HG03378 (cell line): Measurements from ENCODE around the gene NODAL.

Experiments
- ATAC-seq: cut with Tn5 transposase; IDR thresholded peaks from one replicate; pipeline ENCODE4 v1.9.1; 2021; ENCODE audit warnings: mild to moderate bottlenecking, moderate library complexity; ENCODE audit not compliant: unreplicated experiment

The NODAL gene

GRCh38 chr10:70435241-70436085 lies 6.0 kb downstream of the NODAL start:
- no peak for ATAC-seq

GRCh38 chr10:70433581-70434280 lies 7.8 kb downstream of the NODAL start:
- no peak for ATAC-seq

GRCh38 chr10:70432561-70433263 lies 8.8 kb downstream of the NODAL start:
- no peak for ATAC-seq

GRCh38 chr10:70432101-70432500 lies 9.4 kb downstream of the NODAL start:
- no peak for ATAC-seq

GRCh38 chr10:70430493-70431445 lies 10.7 kb downstream of the NODAL start:
- no peak for ATAC-seq

GRCh38 chr10:70426823-70427222 lies 14.7 kb downstream of the NODAL start:
- no peak for ATAC-seq

GRCh38 chr10:70425096-70425495 lies 16.4 kb downstream of the NODAL start:
- ATAC-seq: no peak

GRCh38 chr10:70424320-70424719 lies 17.2 kb downstream of the NODAL start:
- no peak for ATAC-seq

- ATAC-seq: no peak
Measured at GRCh38 chr10:70418713-70419112, 22.8 kb downstream of the NODAL start.

- ATAC-seq: no peak
Measured at GRCh38 chr10:70418229-70418628, 23.3 kb downstream of the NODAL start.

- ATAC-seq: no peak
Measured at GRCh38 chr10:70417568-70417967, 23.9 kb downstream of the NODAL start.

GRCh38 chr10:70412356-70412755 lies 29.1 kb downstream of the NODAL start:
- no peak for ATAC-seq

- ATAC-seq: no peak
Measured at GRCh38 chr10:70410608-70411007, 30.9 kb downstream of the NODAL start.

GRCh38 chr10:70409772-70410171 lies 31.7 kb downstream of the NODAL start:
- no peak for ATAC-seq

- no peak for ATAC-seq
Measured at GRCh38 chr10:70405037-70405824, 36.2 kb downstream of the NODAL start.

GRCh38 chr10:70404787-70405036 lies 36.8 kb downstream of the NODAL start:
- no peak for ATAC-seq

GRCh38 chr10:70404036-70404786 lies 37.3 kb downstream of the NODAL start, which contains the start of gene EIF4EBP2:
Gene EIF4EBP2 (plus strand): TSS chr10:70404145. CDS start chr10:70404402, 257 bp downstream.
- peak; percentile 58 for ATAC-seq

- peak; percentile 5 for ATAC-seq
Measured at GRCh38 chr10:70403483-70404035, 37.9 kb downstream of the NODAL start.

- ATAC-seq: no peak
Measured at GRCh38 chr10:70399177-70399576, 42.3 kb downstream of the NODAL start.
